SK-N-MC (cell line): ENCODE measurements around the gene ALDH8A1.

Experiments used
- EZH2 ChIP-seq: fragments of 200-600 bp; sonication (generic); IDR thresholded peaks from one replicate; pipeline ENCODE4 v1.6.1; 2017; ENCODE audit warnings: antibody characterized with exemption
- FOXP2 ChIP-seq: optimal IDR thresholded peaks from 2 replicates; pipeline ENCODE3; 2011; ENCODE audit warnings: mild to moderate bottlenecking, moderate library complexity; ENCODE audit not compliant: insufficient read depth; ENCODE audit errors: extremely low read length, control extremely low read depth
- POLR2AphosphoS5 ChIP-seq: IDR thresholded peaks from 2 replicates; pipeline ENCODE4 v1.6.1; 2012; ENCODE audit warnings: mild to moderate bottlenecking, low read depth, low read length, borderline replicate concordance

DNA sequence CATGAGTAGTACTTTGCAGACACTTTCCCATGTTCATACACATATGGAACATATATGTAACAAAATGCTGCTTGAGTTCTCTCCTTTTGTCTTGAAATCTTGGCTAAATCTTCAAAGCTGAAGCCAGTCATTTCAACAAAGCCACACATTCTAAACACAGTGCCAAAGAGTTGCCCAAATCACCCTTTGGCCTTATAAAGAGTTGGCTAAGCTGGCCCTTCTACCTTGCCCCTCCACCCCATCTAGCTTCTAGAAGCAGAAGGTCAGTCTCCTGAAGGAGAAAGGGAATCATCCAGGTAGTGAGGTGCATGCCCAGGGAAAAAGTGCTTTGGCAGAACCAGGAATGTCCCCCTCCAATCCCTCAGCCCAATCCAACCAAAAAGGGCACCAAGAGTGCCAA, 58.3 kb downstream of the ALDH8A1 start:
- TF ChIP-seq EZH2 (no peak), POLR2AphosphoS5 (no peak), FOXP2 (no peak)
